Peyer's patch (tissue), 4 donors: Measurements from ENCODE around the gene TP53AIP1.
A peak's percentile ranks its signal among the peaks of the same experiment; 100 is the strongest.

Source experiments
- CTCF ChIP-seq, 6 experiments: fragments of 450-650 bp in 4 of 6; fragments of 200-600 bp in 2 of 6; sonication (generic) in 1 of 6; IDR thresholded peaks; one replicate each; pipeline ENCODE4 v1.5.1; 2017 to 2019; ENCODE audit warnings: antibody characterized with exemption in 6 of 6, mild to moderate bottlenecking in 3 of 6, moderate library complexity in 1 of 6
- POLR2A ChIP-seq, 2 donors: fragments of 450-650 bp; IDR thresholded peaks; one replicate each; pipeline ENCODE4 v1.5.1; 2017; ENCODE audit warnings: antibody characterized with exemption in 2 of 2, mild to moderate bottlenecking in 2 of 2, moderate library complexity in 2 of 2

DNA sequence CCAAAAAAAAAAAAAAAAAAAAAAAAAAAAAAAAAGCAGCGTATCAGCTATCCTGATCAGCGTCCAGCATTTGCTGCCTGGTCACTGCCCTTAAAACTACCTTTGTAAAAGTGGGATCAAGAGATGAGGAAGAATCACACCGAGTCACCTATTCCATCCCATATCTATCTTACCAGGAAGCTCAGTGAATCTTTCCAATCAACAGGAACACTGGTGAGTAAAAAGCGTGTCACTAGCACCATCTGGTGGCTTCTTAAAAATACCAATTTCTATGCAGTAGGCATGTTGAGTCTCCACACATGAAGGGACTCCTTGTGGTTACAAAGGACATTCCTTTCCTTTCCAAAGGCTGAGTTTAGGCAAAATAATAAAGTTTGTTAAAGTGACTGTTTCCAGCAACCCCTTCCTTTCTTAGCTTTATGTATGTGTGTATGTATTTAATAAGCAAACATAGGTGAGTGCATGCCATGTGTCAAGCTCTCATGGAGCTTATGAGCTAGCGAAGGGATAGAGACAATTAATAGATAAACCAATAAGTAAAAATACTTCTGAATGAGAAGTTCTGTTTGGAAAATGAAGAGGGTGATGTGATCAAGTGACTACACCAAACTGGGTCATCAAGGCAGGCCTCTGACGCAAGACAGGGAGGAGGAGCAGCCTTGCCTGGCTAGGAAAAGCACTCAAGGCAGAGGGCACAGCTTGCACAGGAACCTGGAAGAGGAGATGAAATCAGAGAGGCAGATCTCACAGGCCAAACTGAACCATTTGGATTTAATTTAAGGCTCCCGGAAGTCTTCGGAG, 13.9 kb upstream of the TP53AIP1 start:
- TF ChIP-seq CTCF (IDR thresholded peaks at IDR 0.05) = peak; percentile 26 to 91 (median 74)
- no peak for TF ChIP-seq POLR2A (IDR thresholded peaks at IDR 0.05)
